Inflammatory macrophage (primary cell): ENCODE measurements around the gene MAN1A1.

Experiments used
- DNase-seq, 2 donors: peaks; one replicate each; pipeline ENCODE4 v3.0.0-alpha.2; 2020 to 2022

Gene MAN1A1

DNA sequence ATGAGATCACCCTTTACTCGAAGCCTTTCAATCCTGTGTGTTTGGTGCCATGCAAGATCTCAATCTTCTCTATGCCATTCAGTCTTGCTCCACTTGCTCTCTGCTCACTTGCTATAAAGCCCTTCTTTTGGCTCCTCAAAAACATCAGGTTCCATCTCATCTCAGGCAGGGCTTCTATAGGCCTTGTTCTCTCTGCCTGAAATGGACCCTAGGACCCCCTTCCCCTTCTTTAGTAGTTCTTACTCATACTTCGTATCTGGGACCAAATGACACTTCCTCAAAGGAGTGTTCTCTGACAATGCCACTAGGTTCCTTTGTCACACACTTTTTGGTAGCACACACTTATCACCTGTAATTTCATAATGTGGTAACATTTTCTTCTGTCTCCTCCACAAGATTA is 154.4 kb downstream of the MAN1A1 start:
- no peak for DNase-seq

DNA sequence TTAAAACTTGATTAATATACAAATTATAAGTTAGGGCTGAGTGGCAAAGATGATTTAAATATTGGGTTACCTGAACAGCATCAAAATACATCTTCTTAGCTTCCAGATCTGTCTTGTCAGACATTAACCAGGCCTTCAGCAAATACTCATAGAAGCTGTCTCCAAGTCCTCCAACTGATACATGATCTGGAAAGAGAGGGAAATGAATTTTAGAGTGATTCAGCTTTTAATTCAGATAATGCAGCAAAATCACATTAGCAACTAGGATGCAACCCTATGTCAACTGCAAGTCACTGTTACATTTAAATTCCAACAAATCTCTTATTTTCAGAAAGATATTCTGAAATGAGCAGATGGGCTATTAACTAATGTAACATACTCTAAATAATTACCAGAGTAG is 155.9 kb downstream of the MAN1A1 start:
- no peak for DNase-seq

GRCh38 chr6:119192200-119192599 is 157.4 kb downstream of the MAN1A1 start:
- no peak for DNase-seq

DNA sequence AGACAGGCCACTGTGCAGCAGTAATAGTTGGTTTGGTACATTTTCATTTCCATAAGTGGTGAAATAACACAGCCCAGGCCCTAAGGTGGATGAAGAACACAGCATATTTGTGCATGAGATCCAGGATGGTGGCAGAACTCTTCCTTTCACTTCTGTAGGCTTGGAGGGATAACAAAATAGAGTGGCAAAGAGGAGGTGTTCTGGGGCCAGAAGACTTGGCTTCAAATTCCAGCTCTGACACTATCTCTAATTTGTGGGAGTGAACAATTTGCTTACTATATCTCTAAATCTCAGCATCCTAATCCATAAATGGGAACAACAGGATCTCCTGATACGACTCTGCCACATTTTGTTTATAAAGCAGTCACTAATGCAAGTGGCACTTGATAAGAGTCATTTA is 159.4 kb downstream of the MAN1A1 start:
- no peak for DNase-seq

DNA sequence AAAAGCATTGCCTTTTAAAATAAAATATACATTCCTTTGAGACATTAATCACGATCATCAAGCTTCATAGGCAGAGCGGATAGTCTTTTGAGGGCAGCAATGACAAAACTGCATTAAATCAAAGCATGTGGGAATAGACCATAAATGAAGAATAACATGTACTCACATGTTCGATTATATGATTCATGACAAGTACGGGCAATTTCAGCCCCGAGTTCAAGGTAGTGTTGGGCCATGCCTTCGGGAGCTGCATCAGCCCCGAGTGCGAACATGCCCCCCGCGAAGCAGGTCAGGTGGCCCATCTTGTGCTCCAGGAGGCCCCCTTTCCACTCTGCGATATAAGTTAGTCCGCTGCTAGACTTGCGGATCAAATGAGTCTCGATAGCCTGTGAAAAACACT is 160.1 kb downstream of the MAN1A1 start:
- no peak for DNase-seq

GRCh38 chr6:119187596-119187995 is 162.0 kb downstream of the MAN1A1 start:
- no peak for DNase-seq

- DNase-seq = no peak
Observed at GRCh38 chr6:119186490-119186889, 163.1 kb downstream of the MAN1A1 start.

- DNase-seq = no peak
Observed at GRCh38 chr6:119184008-119184648, 165.4 kb downstream of the MAN1A1 start.

- DNase-seq = no peak
Observed at GRCh38 chr6:119183457-119183856, 166.1 kb downstream of the MAN1A1 start.

GRCh38 chr6:119182875-119183274 is 166.7 kb downstream of the MAN1A1 start:
- no peak for DNase-seq

GRCh38 chr6:119182216-119182803 is 167.3 kb downstream of the MAN1A1 start:
- no peak for DNase-seq

- no peak for DNase-seq
Observed at GRCh38 chr6:119181046-119181445, 168.5 kb downstream of the MAN1A1 start.

GRCh38 chr6:119179842-119180241 is 169.7 kb downstream of the MAN1A1 start:
- no peak for DNase-seq

DNA sequence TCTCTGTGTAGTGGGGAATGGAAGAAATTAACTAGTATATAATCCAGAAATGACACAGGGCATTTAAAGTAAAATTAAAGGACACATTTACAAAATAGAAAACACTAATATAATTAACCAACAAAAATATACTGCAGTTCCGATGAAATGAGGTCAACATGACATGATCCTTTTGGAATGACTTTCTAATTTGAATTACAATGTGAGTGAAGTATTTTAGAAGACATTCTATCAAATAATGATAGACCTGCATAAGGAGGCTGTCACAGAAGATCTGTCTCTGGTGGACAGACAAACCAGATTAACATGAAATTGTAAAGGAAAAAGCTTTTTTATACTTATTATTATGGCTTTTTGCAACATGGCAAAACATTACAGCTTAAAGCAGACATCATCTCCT is 170.5 kb downstream of the MAN1A1 start:
- DNase-seq = no peak

DNA sequence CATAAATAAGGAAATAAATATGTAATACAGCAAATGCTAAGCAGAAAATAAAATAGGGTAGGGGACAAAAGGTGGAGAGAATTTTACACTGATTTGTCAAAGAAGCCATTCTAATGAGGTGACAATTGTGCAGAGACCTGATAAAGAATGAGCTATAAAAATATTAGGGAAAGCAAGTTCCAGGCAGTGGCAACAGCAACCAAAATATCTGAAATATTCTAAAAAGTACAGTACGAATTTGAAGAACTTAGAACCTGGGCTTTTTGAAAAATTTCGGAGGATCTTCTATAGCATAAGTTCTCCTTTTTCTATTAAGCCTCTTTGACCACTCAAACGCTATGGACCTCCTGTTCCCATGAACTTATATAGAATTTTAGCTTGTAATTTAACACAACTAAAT is 173.1 kb downstream of the MAN1A1 start:
- no peak for DNase-seq

- DNase-seq = no peak
Observed at GRCh38 chr6:119174879-119175817, 174.4 kb downstream of the MAN1A1 start.

DNA sequence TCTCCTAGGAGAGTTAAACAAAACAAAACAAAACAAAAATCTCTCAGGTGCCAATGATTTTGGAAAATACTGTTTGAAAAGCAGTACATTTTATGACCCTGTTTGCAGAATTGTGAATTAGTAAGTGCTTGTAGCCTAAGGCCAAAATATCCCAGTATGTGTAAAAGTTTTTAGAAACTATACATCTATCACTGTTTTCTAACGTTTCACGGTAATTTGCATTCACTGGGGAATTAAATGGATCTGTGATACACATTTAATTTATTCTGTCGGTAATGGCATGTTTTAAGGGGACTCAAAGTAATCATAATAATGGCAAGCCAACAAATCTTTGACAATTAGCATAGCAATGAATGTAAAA is 175.5 kb downstream of the MAN1A1 start:
- no peak for DNase-seq

- no peak for DNase-seq
Observed at GRCh38 chr6:119173249-119174084, 176.1 kb downstream of the MAN1A1 start.

DNA sequence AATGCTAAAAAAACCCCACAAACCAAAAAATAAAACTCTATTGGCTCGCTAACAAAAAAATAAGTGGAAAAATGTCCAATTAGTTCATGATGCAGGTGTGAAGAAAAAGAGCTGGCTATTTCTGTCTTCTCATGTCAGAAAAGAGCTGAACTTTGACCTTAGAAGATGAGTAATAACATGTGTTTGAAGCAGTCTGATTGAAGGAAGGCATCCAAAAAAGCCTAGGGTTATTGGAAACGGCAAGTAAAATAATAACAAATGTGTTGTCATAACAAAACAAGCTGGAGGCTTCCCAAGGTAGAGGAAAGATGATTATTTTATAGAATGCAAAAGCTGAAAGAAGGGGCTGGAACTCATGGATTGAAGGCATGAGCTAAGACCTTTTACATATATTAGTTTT is 176.7 kb downstream of the MAN1A1 start:
- no peak for DNase-seq

DNA sequence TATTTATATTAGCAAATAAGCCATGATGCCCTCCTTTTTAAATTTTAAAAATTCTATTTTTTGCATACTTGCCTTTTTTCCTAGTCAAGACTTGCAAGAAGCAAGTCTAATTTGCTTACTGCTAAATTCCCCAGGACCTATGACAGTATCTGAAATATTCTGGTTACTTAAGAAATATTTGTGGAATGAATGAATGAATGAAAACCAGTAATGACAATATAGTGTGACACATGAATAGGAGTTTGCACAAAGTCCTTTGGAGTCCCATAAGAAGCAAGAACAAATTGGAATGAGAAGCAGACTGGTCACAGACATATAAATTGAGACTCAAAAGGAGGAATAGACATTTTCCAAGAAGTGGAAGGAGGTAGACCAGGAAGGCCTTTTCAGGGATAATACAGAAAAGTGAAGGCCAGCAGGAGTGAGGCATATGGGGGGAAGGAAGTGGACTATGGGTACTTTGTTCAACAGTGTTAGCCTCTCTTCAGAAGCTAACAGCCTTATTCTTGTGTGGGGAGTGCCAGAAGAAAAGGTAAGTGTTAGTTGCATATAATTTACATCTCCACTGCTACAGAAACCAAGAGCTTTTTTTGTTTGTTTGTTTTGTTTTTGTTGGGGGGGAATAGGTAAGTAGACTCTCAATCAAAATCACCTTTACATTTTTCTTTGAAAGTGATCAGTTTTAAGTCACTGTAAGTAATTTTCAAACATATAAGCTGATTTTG is 177.5 kb downstream of the MAN1A1 start:
- no peak for DNase-seq

DNA sequence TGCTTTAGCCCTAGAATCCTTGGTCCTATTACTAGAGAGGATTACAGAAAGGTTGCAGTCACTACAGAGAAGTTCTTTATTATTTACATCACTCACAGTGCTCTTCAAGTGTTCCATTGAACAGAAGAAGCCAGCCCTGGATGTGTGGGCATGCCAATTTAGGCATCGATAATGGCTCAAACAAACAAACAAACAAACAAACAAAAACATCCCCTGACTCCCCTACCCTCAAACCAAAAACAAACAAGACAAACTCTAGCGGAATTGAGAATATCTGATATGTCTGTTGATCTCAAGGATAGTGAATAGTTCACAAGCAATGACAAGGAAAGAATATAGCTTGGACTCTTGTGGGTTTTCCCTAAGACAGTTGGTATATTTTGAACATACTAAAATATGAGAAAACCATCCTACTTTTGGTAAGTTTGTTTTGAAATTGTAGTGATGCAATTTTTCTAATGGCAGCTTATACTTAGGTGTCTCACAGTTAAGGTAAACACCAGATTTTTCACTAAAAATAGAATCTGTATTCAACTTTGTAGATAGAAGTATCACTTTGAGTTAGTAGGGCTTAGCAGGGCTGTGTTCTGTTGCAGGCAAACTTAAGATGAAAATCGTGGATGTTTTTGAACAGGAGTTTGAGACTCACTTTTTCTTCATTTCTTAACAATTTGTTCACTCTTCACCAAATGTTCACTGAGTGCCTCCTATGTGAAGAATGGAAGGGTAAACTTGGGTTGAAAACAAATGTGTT is 178.3 kb downstream of the MAN1A1 start:
- no peak for DNase-seq
